ENCODE measurements around the gene OR6B1.
"Not testable (repeated sequence)": the region's sequence is repeated elsewhere in the genome, so short reads cannot be mapped to it uniquely, and the experiment has no call there.

Gene OR6B1

GRCh38 chr7:144038887-144039286 lies 38.8 kb downstream of the OR6B1 start:
- DNase-seq (ENCODE audit: low spot score) = no peak

- DNase-seq (ENCODE audit: low spot score) = no peak
Measured at GRCh38 chr7:144048648-144049047, 48.5 kb downstream of the OR6B1 start, which contains the start of gene OR2A5. Gene OR2A5, plus strand, starts transcription at chr7:144048948. Its CDS starts 1,454 bp downstream, at chr7:144050402.

GRCh38 chr7:144049491-144049890 lies 49.4 kb downstream of the OR6B1 start:
- DNase-seq (ENCODE audit: low spot score) = no peak

GRCh38 chr7:144050093-144050492 lies 50.0 kb downstream of the OR6B1 start:
- no peak for DNase-seq (ENCODE audit: low spot score)

- not testable (repeated sequence) for DNase-seq (ENCODE audit: low spot score)
Measured at GRCh38 chr7:144050884-144051283, 50.8 kb downstream of the OR6B1 start.

GRCh38 chr7:144057954-144058353 lies 57.8 kb downstream of the OR6B1 start:
- DNase-seq (ENCODE audit: low spot score) = no peak
